Sigmoid colon (tissue), 4 donors: ENCODE measurements around the gene ASB8.

Experiments
- CTCF ChIP-seq, 4 experiments: fragments of 450-650 bp in 3 of 4; fragments of 200-600 bp in 1 of 4; IDR thresholded peaks; one replicate each; pipeline ENCODE4 v1.5.1; 2016 to 2019; ENCODE audit warnings: antibody characterized with exemption in 4 of 4, mild to moderate bottlenecking in 3 of 4, moderate library complexity in 2 of 4
- POLR2A ChIP-seq, 2 donors: fragments of 450-650 bp; IDR thresholded peaks; one replicate each; pipeline ENCODE4 v1.6.1; 2016; ENCODE audit warnings: antibody characterized with exemption in 2 of 2, mild to moderate bottlenecking in 2 of 2, moderate library complexity in 2 of 2
- POLR2AphosphoS5 ChIP-seq, 4 donors: sonication (generic); formaldehyde crosslinking; IDR thresholded peaks; one replicate each; pipeline ENCODE4 v1.6.1; 2017; ENCODE audit warnings: antibody characterized with exemption in 4 of 4

GRCh38 chr12:48157018-48157888 is at the start of gene ASB8:
- TF ChIP-seq CTCF (IDR thresholded peaks at IDR 0.05): peak in 3 of 4 experiments; percentile 37 to 47 (median 46)
- TF ChIP-seq POLR2AphosphoS5 (IDR thresholded peaks at IDR 0.05): peak; percentile 27 to 79 (median 68)
- TF ChIP-seq POLR2A (IDR thresholded peaks at IDR 0.05): peak in 1 of 2 donors; percentile 5
